ENCODE results near the gene HNRNPU. TPM values are rescaled to one million over a fixed set of nuclear protein-coding genes. Genes with fewer than 3 reads are reported as not detected.
A peak's percentile ranks its signal among the peaks of the same experiment; 100 is the strongest.

Gene HNRNPU
- polyA plus RNA-seq, 3 donors, result 71.5 to 197 (median 143) TPM

DNA sequence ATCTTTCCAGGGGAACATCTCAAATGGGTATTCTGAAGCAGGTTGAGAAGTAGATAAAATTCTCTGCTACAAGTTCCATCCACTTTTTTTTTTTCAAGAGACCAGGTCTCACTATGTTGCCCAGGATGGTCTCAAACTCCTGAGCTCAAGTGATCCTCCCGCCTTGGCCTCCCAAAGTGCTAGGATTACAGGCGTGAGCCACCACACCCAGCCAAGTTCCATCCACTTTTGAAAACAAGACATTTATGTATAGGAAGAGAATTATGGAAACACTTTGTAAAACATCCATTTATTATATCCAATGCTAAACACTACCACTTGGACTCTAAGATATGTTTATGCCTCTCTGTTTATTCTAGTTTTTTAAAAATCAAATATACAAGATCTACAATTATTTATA lies 13.4 kb downstream of the HNRNPU start:
- H3K36me3 Mint-ChIP-seq, result peaks cover 82 to 91% of the 10 kb centered on the region in 2 donors
- peak overlapping the region in 3 of 7 donors; percentile 54 to 69 (median 63) for H3K27ac Mint-ChIP-seq
- no CpG with 5 or more reads among the region's 2 CpGs for WGBS (ENCODE audit: insufficient coverage)
- H3K4me3 Mint-ChIP-seq, result no peak overlapping the region
- Histone ChIP-seq H4K20me1 (ENCODE audit: insufficient read depth, low read length) (peaks cover 99% of the 10 kb centered on the region), H3K4me1 (ENCODE audit: control insufficient read depth in 1 of 2, insufficient read depth in 2 of 2, low read length in 2 of 2) (peaks cover 22 to 29% of the 10 kb centered on the region in 2 donors), H3K9ac (ENCODE audit: insufficient read depth, low read length, poor library complexity, severe bottlenecking) (no peak overlapping the region), H3K4me2 (replicated peaks; ENCODE audit: extremely low read depth, low read length, poor library complexity, severe bottlenecking) (no peak overlapping the region), H3K79me2 (ENCODE audit: insufficient read depth, low read length) (peaks cover 93% of the 10 kb centered on the region), H3K9me3 (replicated peaks in 1 of 2; ENCODE audit: control insufficient read depth in 1 of 2, insufficient read depth in 1 of 2, low read length in 2 of 2) (no peaks in the 10 kb centered on the region), H2AFZ (ENCODE audit: insufficient read depth, low read depth, low read length, poor library complexity, severe bottlenecking) (no peak overlapping the region), H3K36me3 (replicated peaks in 1 of 2; ENCODE audit: control insufficient read depth in 1 of 2, insufficient read depth in 2 of 2, low read length in 2 of 2) (peaks cover 95 to 98% of the 10 kb centered on the region in 2 donors), H3K4me3 (replicated peaks in 1 of 3; ENCODE audit: low read depth in 2 of 3, low read length in 3 of 3) (no peak overlapping the region), H3K27me3 (ENCODE audit: control insufficient read depth in 2 of 2, insufficient read depth in 2 of 2, low read length in 2 of 2) (no peaks in the 10 kb centered on the region), H3K27ac (ENCODE audit: low read depth in 1 of 2, low read length in 2 of 2) (no peak overlapping the region)
- DNase-seq, result no peak
- peaks cover 22% of the 10 kb centered on the region for H3K4me1 Mint-ChIP-seq
- peaks cover 0 to 3% (median 0%) of the 10 kb centered on the region in 3 donors for H3K27me3 Mint-ChIP-seq (ENCODE audit: low read depth in 3 of 3)
- TF ChIP-seq, protein P1, sequence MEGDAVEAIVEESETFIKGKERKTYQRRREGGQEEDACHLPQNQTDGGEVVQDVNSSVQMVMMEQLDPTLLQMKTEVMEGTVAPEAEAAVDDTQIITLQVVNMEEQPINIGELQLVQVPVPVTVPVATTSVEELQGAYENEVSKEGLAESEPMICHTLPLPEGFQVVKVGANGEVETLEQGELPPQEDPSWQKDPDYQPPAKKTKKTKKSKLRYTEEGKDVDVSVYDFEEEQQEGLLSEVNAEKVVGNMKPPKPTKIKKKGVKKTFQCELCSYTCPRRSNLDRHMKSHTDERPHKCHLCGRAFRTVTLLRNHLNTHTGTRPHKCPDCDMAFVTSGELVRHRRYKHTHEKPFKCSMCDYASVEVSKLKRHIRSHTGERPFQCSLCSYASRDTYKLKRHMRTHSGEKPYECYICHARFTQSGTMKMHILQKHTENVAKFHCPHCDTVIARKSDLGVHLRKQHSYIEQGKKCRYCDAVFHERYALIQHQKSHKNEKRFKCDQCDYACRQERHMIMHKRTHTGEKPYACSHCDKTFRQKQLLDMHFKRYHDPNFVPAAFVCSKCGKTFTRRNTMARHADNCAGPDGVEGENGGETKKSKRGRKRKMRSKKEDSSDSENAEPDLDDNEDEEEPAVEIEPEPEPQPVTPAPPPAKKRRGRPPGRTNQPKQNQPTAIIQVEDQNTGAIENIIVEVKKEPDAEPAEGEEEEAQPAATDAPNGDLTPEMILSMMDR (IDR thresholded peaks at IDR 0.05), result no peak
- H3K9me3 Mint-ChIP-seq, result no peaks in the 10 kb centered on the region
- intact Hi-C loops (cut with micrococcal nuclease), result no loop called here

DNA sequence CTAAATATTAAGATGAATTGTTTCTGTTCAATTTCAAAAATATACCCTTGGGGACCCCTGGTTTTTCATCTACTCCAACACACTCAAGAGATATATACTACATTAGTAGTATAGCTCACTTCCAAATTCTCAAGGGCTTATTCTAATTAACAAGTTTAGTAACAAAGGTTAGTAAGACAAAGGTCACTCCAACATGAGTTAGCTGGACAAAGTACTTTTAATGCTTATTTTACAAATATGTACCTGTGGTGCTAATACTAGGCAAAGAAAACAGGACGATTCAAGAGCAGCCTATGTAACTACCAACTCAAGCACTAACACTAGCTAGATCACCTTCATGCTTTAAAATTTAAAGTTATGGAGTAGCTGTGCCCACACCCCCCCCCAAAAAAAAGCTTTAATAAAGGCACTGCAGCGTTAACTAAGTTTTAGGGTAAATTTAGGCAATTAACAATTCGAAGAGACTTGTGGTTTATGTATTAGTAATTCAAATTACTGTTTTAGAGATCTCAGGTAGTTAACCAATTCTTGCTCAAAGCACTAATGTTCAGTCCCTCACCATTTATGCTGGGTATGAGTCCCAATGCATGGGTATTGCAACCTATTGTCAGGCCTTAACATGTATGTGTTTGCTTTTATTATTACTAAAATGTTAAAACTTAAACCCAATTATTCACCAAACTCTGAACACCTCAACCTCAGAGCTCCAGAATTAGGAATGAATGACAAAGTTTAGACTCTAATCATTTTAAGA lies 14.1 kb downstream of the HNRNPU start:
- peaks cover 99% of the 10 kb centered on the region for H4K20me1 ChIP-seq (ENCODE audit: insufficient read depth, low read length)
- peaks cover 15 to 23% of the 10 kb centered on the region in 2 donors for H3K4me1 ChIP-seq (ENCODE audit: control insufficient read depth in 1 of 2, insufficient read depth in 2 of 2, low read length in 2 of 2)
- H3K27me3 Mint-ChIP-seq (ENCODE audit: low read depth in 3 of 3), result no peaks in the 10 kb centered on the region
- peaks cover 93% of the 10 kb centered on the region for H3K79me2 ChIP-seq (ENCODE audit: insufficient read depth, low read length)
- peaks cover 95 to 98% of the 10 kb centered on the region in 2 donors for H3K36me3 ChIP-seq (replicated peaks in 1 of 2; ENCODE audit: control insufficient read depth in 1 of 2, insufficient read depth in 2 of 2, low read length in 2 of 2)
- H3K4me3 ChIP-seq (replicated peaks in 1 of 3; ENCODE audit: low read depth in 2 of 3, low read length in 3 of 3), result no peak overlapping the region
- H3K27ac ChIP-seq (ENCODE audit: low read depth in 1 of 2, low read length in 2 of 2), result no peak overlapping the region
- H3K9me3 Mint-ChIP-seq, result no peaks in the 10 kb centered on the region
- TF ChIP-seq, protein P1 (IDR thresholded peaks at IDR 0.05), result no peak
- peaks cover 16% of the 10 kb centered on the region for H3K4me1 Mint-ChIP-seq
- H2AFZ ChIP-seq (ENCODE audit: insufficient read depth, low read depth, low read length, poor library complexity, severe bottlenecking), result no peak overlapping the region
- H3K9me3 ChIP-seq (replicated peaks in 1 of 2; ENCODE audit: control insufficient read depth in 1 of 2, insufficient read depth in 1 of 2, low read length in 2 of 2), result no peaks in the 10 kb centered on the region
- H3K36me3 Mint-ChIP-seq, result peaks cover 82 to 91% of the 10 kb centered on the region in 2 donors
- H3K4me3 Mint-ChIP-seq, result no peak overlapping the region
- no peak for DNase-seq
- intact Hi-C loops (cut with micrococcal nuclease), result no loop called here
- no peak overlapping the region for H3K4me2 ChIP-seq (replicated peaks; ENCODE audit: extremely low read depth, low read length, poor library complexity, severe bottlenecking)
- no peaks in the 10 kb centered on the region for H3K27me3 ChIP-seq (ENCODE audit: control insufficient read depth in 2 of 2, insufficient read depth in 2 of 2, low read length in 2 of 2)
- peak overlapping the region in 1 of 7 donors; percentile 54 for H3K27ac Mint-ChIP-seq
- no CpG with 5 or more reads among the region's 3 CpGs for WGBS (ENCODE audit: insufficient coverage)
- H3K9ac ChIP-seq (ENCODE audit: insufficient read depth, low read length, poor library complexity, severe bottlenecking), result no peak overlapping the region

All from CD14-positive monocyte (primary cell).